ENCODE data around the gene BGLAP. TPM values are rescaled to one million over a fixed set of nuclear protein-coding genes. Genes with fewer than 3 reads are reported as not detected.

Gene BGLAP
- 1 to 10 TPM in 2 of 3 donors, under 1 TPM in 1; 0.45 to 1.6 (median 1.1) TPM for total RNA-seq
- 1.3 TPM for total RNA-seq (2013)

DNA sequence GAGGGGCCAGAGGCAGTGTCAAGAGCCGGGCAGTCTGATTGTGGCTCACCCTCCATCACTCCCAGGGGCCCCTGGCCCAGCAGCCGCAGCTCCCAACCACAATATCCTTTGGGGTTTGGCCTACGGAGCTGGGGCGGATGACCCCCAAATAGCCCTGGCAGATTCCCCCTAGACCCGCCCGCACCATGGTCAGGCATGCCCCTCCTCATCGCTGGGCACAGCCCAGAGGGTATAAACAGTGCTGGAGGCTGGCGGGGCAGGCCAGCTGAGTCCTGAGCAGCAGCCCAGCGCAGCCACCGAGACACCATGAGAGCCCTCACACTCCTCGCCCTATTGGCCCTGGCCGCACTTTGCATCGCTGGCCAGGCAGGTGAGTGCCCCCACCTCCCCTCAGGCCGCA is at the start of gene BGLAP:
Gene BGLAP (plus strand): TSS at position 259 of the 400 bp plus-strand sequence. CDS start 48 bp downstream, at position 307.
- 59% methylated on average over 14 of the region's 14 CpGs for WGBS (ENCODE audit: insufficient coverage)
- H3K4me1 ChIP-seq (ENCODE audit: control insufficient read depth, insufficient read depth, low read length): peaks cover 22% of the 10 kb centered on the region
- H3K9me3 Mint-ChIP-seq: no peaks in the 10 kb centered on the region
- no peak within 1 kb of the TSS for H3K4me3 ChIP-seq (ENCODE audit: low read length)
- TF ChIP-seq, protein P1, sequence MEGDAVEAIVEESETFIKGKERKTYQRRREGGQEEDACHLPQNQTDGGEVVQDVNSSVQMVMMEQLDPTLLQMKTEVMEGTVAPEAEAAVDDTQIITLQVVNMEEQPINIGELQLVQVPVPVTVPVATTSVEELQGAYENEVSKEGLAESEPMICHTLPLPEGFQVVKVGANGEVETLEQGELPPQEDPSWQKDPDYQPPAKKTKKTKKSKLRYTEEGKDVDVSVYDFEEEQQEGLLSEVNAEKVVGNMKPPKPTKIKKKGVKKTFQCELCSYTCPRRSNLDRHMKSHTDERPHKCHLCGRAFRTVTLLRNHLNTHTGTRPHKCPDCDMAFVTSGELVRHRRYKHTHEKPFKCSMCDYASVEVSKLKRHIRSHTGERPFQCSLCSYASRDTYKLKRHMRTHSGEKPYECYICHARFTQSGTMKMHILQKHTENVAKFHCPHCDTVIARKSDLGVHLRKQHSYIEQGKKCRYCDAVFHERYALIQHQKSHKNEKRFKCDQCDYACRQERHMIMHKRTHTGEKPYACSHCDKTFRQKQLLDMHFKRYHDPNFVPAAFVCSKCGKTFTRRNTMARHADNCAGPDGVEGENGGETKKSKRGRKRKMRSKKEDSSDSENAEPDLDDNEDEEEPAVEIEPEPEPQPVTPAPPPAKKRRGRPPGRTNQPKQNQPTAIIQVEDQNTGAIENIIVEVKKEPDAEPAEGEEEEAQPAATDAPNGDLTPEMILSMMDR (IDR thresholded peaks at IDR 0.05): no peak
- no peak for ATAC-seq
- peaks cover 0 to 18% of the 10 kb centered on the region in 2 donors for H3K4me1 Mint-ChIP-seq
- no peak within 1 kb of the TSS for H3K27ac Mint-ChIP-seq
- intact Hi-C loops (cut with micrococcal nuclease): no loop called here
- no peak within 1 kb of the TSS for H3K27ac ChIP-seq (ENCODE audit: low read length)
- peaks cover 25% of the 10 kb centered on the region for H3K36me3 ChIP-seq (ENCODE audit: control insufficient read depth, insufficient read depth, low read length)
- H3K27me3 ChIP-seq (ENCODE audit: control insufficient read depth, insufficient read depth, low read length): no peaks in the 10 kb centered on the region
- H3K36me3 Mint-ChIP-seq: peaks cover 8% of the 10 kb centered on the region
- DNase-seq: no peak
- no peaks in the 10 kb centered on the region for H3K9me3 ChIP-seq (ENCODE audit: control insufficient read depth, insufficient read depth, low read length)
- no peaks in the 10 kb centered on the region for H3K27me3 Mint-ChIP-seq (ENCODE audit: low read depth in 2 of 2)
- H3K4me3 Mint-ChIP-seq: no peak within 1 kb of the TSS

DNA sequence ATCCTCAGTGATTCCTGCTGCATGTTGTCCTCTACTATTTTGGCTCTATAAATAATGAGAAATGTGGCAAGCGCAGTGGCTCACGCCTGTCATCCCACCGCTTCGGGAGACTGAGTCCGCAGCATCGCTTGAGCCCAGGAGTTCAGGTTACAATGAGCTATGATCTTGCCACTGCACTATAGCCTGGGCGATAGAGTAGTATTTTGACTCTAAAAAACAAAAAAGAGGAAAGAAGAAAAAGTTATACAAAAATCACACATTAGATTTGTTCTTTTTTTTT is 48.8 kb upstream of the BGLAP start:
- peaks cover 32 to 39% of the 10 kb centered on the region in 2 donors for H3K4me1 Mint-ChIP-seq
- TF ChIP-seq, protein P1 (IDR thresholded peaks at IDR 0.05): no peak
- ATAC-seq (no peak), DNase-seq (no peak)
- Histone ChIP-seq H3K4me1 (ENCODE audit: control insufficient read depth, insufficient read depth, low read length) (peaks cover 23% of the 10 kb centered on the region), H3K27ac (ENCODE audit: low read length) (peak overlapping the region; percentile 82), H3K36me3 (ENCODE audit: control insufficient read depth, insufficient read depth, low read length) (peaks cover 8% of the 10 kb centered on the region), H3K4me3 (ENCODE audit: low read length) (peak overlapping the region; percentile 93), H3K9me3 (ENCODE audit: control insufficient read depth, insufficient read depth, low read length) (no peaks in the 10 kb centered on the region), H3K27me3 (ENCODE audit: control insufficient read depth, insufficient read depth, low read length) (no peaks in the 10 kb centered on the region)
- H3K27me3 Mint-ChIP-seq (ENCODE audit: low read depth in 2 of 2): no peaks in the 10 kb centered on the region
- intact Hi-C loops (cut with micrococcal nuclease): no loop called here
- no peaks in the 10 kb centered on the region for H3K9me3 Mint-ChIP-seq
- H3K27ac Mint-ChIP-seq: peak overlapping the region; percentile 94 to 97
- WGBS (ENCODE audit: insufficient coverage): 92% methylated on average over 6 of the region's 7 CpGs
- no peaks in the 10 kb centered on the region for H3K36me3 Mint-ChIP-seq
- H3K4me3 Mint-ChIP-seq: peak overlapping the region; percentile 99

DNA sequence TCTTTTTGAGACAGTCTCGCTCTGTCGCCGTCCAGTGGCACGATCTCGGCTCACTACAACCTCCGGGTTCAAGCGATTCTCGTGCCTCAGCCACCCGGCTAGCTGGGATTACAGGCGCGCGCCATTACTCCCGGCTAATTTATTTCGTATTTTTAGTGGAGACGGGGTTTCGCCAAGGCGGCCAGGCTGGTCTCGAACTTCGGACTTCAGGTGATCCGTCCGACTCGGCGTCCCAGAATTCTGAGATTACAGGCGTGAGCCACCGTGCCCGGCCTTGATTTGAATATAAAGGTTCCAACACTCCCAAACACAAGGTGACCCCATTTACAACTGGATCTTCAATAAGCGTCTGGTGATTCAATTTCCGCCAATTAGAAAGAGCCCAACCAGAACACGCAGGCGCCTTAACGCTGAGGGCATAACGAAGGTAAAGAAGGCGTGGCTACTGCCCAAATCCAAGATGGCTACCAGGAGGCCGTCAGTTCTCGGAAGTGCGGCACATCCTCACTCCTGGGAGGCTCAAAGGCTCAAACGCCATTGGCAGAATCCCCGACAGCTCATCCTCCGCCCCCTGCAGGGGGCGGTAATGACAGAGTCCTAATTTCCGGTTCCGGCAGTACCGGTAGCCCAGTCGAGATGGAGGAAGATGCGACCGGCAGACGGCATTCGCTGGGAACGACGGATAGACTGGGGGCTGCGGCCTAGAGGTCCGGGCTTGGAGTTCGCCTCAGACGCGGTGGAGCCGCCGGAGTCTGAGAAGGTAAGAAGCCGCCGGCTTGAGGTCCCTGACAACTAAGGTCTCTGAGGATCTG is 48.3 kb upstream of the BGLAP start, which contains the start of gene SLC25A44:
Gene SLC25A44 (plus strand): TSS at position 617 of the 812 bp plus-strand sequence. CDS start 5,744 bp downstream, outside the sequence.
- Histone ChIP-seq H3K36me3 (ENCODE audit: control insufficient read depth, insufficient read depth, low read length) (peaks cover 8% of the 10 kb centered on the region), H3K27ac (ENCODE audit: low read length) (peak within 1 kb of the TSS; percentile 82), H3K4me1 (ENCODE audit: control insufficient read depth, insufficient read depth, low read length) (peaks cover 23% of the 10 kb centered on the region), H3K27me3 (ENCODE audit: control insufficient read depth, insufficient read depth, low read length) (no peaks in the 10 kb centered on the region), H3K9me3 (ENCODE audit: control insufficient read depth, insufficient read depth, low read length) (no peaks in the 10 kb centered on the region), H3K4me3 (ENCODE audit: low read length) (peak within 1 kb of the TSS; percentile 93)
- ATAC-seq: peak; percentile 97 to 100 (median 98)
- peaks cover 37 to 43% of the 10 kb centered on the region in 2 donors for H3K4me1 Mint-ChIP-seq
- no peaks in the 10 kb centered on the region for H3K27me3 Mint-ChIP-seq (ENCODE audit: low read depth in 2 of 2)
- 1% methylated on average over 59 of the region's 59 CpGs for WGBS (ENCODE audit: insufficient coverage)
- TF ChIP-seq, protein P1 (IDR thresholded peaks at IDR 0.05): peak; percentile 5
- H3K4me3 Mint-ChIP-seq: peak within 1 kb of the TSS; percentile 99
- intact Hi-C loops (cut with micrococcal nuclease): loop anchor here (1.0 kb wide), 1 partner anchor 19 kb away; no protein-coding TSS in a partner anchor
- DNase-seq: peak; percentile 95 to 99
- no peaks in the 10 kb centered on the region for H3K36me3 Mint-ChIP-seq
- peak within 1 kb of the TSS; percentile 94 to 97 for H3K27ac Mint-ChIP-seq
- H3K9me3 Mint-ChIP-seq: no peaks in the 10 kb centered on the region
